Omental fat pad (tissue), 4 donors: Measurements from ENCODE around the gene DCLRE1B. TPM values are rescaled to one million over a fixed set of nuclear protein-coding genes. Genes with fewer than 3 reads are reported as not detected.

Experiments
- ATAC-seq: fragments of 150-250 bp; one replicate; pipeline ENCODE4 v1.9.1; 2016; ENCODE audit warnings: mild to moderate bottlenecking, moderate library complexity; ENCODE audit not compliant: low FRiP score
- DNase-seq: peaks from one replicate; pipeline ENCODE4 v3.0.0-alpha.2; 2019; ENCODE audit warnings: low spot score
- CTCF ChIP-seq, 3 donors: fragments of 450-650 bp; IDR thresholded peaks; one replicate each; pipeline ENCODE4 v1.5.1; 2016 to 2017; ENCODE audit warnings: antibody characterized with exemption in 3 of 3, mild to moderate bottlenecking in 3 of 3, moderate library complexity in 2 of 3
- total RNA-seq, 4 donors: library from RNA; depleted of rRNA; stranded (reverse); fragments of >200 nt; gene quantifications; one replicate each; pipeline ENCODE4 v1.1.0, GENCODE V29; 2016

Gene DCLRE1B
- 1 to 10 TPM; 2.8 to 5.6 (median 4.5) TPM for total RNA-seq

DNA sequence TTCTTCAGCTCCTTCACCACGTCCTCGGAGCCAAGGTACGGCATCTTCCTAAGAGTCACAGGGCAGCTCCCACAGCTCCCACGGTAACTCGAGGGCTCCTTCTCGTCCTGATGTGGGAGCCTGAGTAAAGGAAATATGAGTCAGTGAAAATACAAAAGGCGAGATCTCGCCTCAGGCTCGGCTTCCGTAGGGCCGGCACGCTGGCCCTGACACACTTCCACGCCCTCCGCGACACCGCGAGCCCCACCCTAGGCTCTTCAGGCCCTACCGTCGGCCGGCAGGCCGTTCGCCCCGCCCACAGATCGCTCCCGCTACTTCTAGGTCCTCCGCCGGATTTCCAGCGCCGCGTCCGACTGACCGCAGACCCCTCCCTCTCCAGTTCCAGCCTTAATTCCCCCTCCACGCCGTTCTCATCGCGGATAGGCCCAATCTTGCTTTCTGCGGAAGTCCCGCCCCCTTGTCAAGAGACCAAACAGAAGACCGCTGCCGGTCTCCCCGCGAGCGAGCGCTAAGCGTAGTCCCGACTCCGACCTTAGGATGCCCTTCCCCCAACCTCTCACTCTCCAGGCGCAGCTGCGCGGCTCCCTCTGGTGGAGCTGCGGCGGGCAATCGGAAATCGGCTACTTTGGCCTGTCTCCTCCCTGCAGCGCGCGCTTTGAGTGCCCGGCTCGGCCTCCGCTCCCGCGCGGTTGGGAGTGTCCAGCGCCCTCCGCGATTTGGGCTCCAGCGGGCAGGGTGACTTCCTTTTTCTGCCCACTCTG, at the start of gene DCLRE1B, which contains the start of gene AP4B1:
TSS of gene DCLRE1B (plus strand) at position 653 of the 761 bp plus-strand sequence. CDS start 261 bp downstream, outside the sequence.
TSS of gene AP4B1 (minus strand) at position 126 of the 761 bp plus-strand sequence. CDS start at position 44, 82 bp downstream.
- ATAC-seq, result peak; percentile 99
- TF ChIP-seq CTCF (IDR thresholded peaks at IDR 0.05), result no peak
- peak; percentile 85 for DNase-seq

DNA sequence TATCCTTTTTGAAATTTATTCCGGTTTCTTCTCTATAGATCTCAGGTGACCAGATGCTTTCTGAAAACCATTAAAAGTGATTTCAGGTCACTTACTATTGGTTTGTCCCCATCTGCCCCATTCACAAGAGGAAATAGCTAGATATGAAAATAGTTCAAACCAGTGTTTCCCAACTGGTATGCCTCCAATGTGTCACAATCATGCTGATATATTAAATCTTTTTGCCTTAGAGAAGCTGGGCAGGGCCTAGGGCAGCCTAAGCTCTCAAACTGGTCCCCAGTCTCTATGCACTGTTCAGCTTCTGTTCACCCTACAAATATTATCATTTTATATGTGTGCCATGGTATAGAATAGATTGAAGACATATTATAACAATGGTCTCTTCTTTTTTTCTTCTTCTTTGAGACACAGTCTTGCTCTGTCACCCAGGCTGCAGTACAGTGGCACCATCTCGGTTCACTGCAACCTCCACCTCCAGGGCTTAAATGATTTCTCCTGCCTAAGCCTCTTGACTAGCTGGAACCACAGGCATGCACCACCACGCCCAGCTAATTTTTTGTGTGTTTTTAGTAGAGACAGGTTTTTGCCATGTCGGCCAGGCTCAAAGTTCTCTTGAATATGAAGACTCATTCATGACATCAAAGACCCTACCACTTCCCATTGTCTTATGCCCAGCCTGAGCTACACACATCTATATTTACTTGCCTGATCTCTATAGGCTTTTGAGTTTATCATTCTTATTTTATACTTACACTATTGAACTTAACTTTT, 49.3 kb upstream of the DCLRE1B start:
- ATAC-seq, result no peak
- no peak for DNase-seq
- no peak for TF ChIP-seq CTCF (IDR thresholded peaks at IDR 0.05)

- ATAC-seq (no peak), DNase-seq (no peak)
- no peak for TF ChIP-seq CTCF (IDR thresholded peaks at IDR 0.05)
Observed at GRCh38 chr1:113856401-113856790, 48.7 kb upstream of the DCLRE1B start.

DNA sequence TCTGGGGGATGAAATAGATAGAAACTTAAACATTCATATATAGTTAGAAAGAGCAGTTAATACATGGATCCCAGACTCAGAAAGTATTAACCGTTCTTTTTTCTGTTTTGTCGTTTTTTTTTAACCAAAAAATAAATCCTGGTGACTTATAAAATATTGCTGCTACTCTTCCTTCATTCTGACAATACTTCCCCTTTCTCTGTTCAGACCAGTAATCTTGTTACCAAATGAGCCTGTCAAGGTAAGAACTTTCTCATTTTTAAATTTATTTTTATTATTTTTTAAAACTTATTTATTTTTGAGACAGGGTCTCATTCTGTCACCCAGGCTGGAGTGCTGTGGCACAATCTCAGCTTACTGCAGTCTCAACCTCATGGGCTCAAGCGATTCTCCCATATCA, 47.4 kb upstream of the DCLRE1B start:
- DNase-seq, result no peak
- TF ChIP-seq CTCF (IDR thresholded peaks at IDR 0.05), result no peak
- no peak for ATAC-seq

DNA sequence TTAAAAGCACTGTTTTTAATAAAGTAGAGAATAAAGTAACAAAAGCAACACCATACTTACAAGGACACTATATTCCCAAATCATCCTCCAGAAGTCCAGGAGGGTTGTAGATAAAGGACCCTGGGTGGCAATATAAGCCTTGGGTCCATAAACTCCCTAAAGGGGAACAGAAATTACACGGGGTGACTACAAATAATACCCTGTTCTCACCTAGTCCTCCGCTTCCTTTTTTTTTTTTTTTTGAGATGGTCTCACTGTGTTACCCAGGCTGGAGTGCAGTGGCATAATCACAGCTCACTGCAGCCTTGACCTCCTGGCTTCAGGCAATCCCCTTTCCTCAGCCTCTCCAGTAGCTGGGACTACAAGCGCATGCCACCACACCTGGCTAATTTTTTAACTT, 46.7 kb upstream of the DCLRE1B start:
- ATAC-seq (no peak), DNase-seq (no peak)
- TF ChIP-seq CTCF (IDR thresholded peaks at IDR 0.05), result no peak

GRCh38 chr1:113858982-113859381, 46.1 kb upstream of the DCLRE1B start:
- no peak for TF ChIP-seq CTCF (IDR thresholded peaks at IDR 0.05)
- DNase-seq (no peak), ATAC-seq (no peak)
